ENCODE measurements around the gene GALNT11. TPM values are rescaled to one million over a fixed set of nuclear protein-coding genes. Genes with fewer than 3 reads are reported as not detected.

The GALNT11 gene
- polyA plus RNA-seq, 3 donors = 17.7 to 25.9 (median 20.6) TPM

GRCh38 chr7:152097330-152097729 lies 71.9 kb downstream of the GALNT11 start:
- Mint-ChIP-seq H3K27ac (no peak overlapping the region), H3K27me3 (ENCODE audit: low read depth in 3 of 3) (no peaks in the 10 kb centered on the region), H3K9me3 (no peaks in the 10 kb centered on the region), H3K36me3 (peaks cover 21 to 27% of the 10 kb centered on the region in 2 donors), H3K4me3 (no peak overlapping the region), H3K4me1 (no peaks in the 10 kb centered on the region)
- TF ChIP-seq, protein P1, sequence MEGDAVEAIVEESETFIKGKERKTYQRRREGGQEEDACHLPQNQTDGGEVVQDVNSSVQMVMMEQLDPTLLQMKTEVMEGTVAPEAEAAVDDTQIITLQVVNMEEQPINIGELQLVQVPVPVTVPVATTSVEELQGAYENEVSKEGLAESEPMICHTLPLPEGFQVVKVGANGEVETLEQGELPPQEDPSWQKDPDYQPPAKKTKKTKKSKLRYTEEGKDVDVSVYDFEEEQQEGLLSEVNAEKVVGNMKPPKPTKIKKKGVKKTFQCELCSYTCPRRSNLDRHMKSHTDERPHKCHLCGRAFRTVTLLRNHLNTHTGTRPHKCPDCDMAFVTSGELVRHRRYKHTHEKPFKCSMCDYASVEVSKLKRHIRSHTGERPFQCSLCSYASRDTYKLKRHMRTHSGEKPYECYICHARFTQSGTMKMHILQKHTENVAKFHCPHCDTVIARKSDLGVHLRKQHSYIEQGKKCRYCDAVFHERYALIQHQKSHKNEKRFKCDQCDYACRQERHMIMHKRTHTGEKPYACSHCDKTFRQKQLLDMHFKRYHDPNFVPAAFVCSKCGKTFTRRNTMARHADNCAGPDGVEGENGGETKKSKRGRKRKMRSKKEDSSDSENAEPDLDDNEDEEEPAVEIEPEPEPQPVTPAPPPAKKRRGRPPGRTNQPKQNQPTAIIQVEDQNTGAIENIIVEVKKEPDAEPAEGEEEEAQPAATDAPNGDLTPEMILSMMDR (IDR thresholded peaks at IDR 0.05) = no peak
- intact Hi-C loops (cut with micrococcal nuclease) = no loop called here
- Histone ChIP-seq H3K79me2 (ENCODE audit: insufficient read depth, low read length) (no peaks in the 10 kb centered on the region), H3K4me2 (replicated peaks; ENCODE audit: extremely low read depth, low read length, poor library complexity, severe bottlenecking) (no peak overlapping the region), H3K36me3 (replicated peaks in 1 of 2; ENCODE audit: control insufficient read depth in 1 of 2, insufficient read depth in 2 of 2, low read length in 2 of 2) (peaks cover 9 to 22% of the 10 kb centered on the region in 2 donors), H3K4me3 (replicated peaks in 1 of 3; ENCODE audit: low read depth in 2 of 3, low read length in 3 of 3) (no peak overlapping the region), H3K9me3 (replicated peaks in 1 of 2; ENCODE audit: control insufficient read depth in 1 of 2, insufficient read depth in 1 of 2, low read length in 2 of 2) (no peaks in the 10 kb centered on the region), H3K9ac (ENCODE audit: insufficient read depth, low read length, poor library complexity, severe bottlenecking) (no peak overlapping the region), H3K27ac (ENCODE audit: low read depth in 1 of 2, low read length in 2 of 2) (no peak overlapping the region), H3K27me3 (ENCODE audit: control insufficient read depth in 2 of 2, insufficient read depth in 2 of 2, low read length in 2 of 2) (no peaks in the 10 kb centered on the region), H4K20me1 (ENCODE audit: insufficient read depth, low read length) (no peaks in the 10 kb centered on the region), H3K4me1 (ENCODE audit: control insufficient read depth in 1 of 2, insufficient read depth in 2 of 2, low read length in 2 of 2) (no peaks in the 10 kb centered on the region), H2AFZ (ENCODE audit: insufficient read depth, low read depth, low read length, poor library complexity, severe bottlenecking) (no peak overlapping the region)
- no CpG with 5 or more reads among the region's 4 CpGs for WGBS (ENCODE audit: insufficient coverage)
- DNase-seq = no peak

GRCh38 chr7:152103066-152103465 lies 77.6 kb downstream of the GALNT11 start:
- Histone ChIP-seq H3K9ac (ENCODE audit: insufficient read depth, low read length, poor library complexity, severe bottlenecking) (no peak overlapping the region), H3K27me3 (ENCODE audit: control insufficient read depth in 2 of 2, insufficient read depth in 2 of 2, low read length in 2 of 2) (no peaks in the 10 kb centered on the region), H3K36me3 (replicated peaks in 1 of 2; ENCODE audit: control insufficient read depth in 1 of 2, insufficient read depth in 2 of 2, low read length in 2 of 2) (peaks cover 19 to 47% of the 10 kb centered on the region in 2 donors), H3K79me2 (ENCODE audit: insufficient read depth, low read length) (no peaks in the 10 kb centered on the region), H3K9me3 (replicated peaks in 1 of 2; ENCODE audit: control insufficient read depth in 1 of 2, insufficient read depth in 1 of 2, low read length in 2 of 2) (no peaks in the 10 kb centered on the region), H2AFZ (ENCODE audit: insufficient read depth, low read depth, low read length, poor library complexity, severe bottlenecking) (no peak overlapping the region), H3K27ac (ENCODE audit: low read depth in 1 of 2, low read length in 2 of 2) (no peak overlapping the region), H3K4me3 (replicated peaks in 1 of 3; ENCODE audit: low read depth in 2 of 3, low read length in 3 of 3) (no peak overlapping the region), H3K4me2 (replicated peaks; ENCODE audit: extremely low read depth, low read length, poor library complexity, severe bottlenecking) (no peak overlapping the region), H4K20me1 (ENCODE audit: insufficient read depth, low read length) (no peaks in the 10 kb centered on the region), H3K4me1 (ENCODE audit: control insufficient read depth in 1 of 2, insufficient read depth in 2 of 2, low read length in 2 of 2) (no peaks in the 10 kb centered on the region)
- no peak overlapping the region for H3K4me3 Mint-ChIP-seq
- no peaks in the 10 kb centered on the region for H3K9me3 Mint-ChIP-seq
- no peak for DNase-seq
- H3K27ac Mint-ChIP-seq = no peak overlapping the region
- no peaks in the 10 kb centered on the region for H3K27me3 Mint-ChIP-seq (ENCODE audit: low read depth in 3 of 3)
- 93% methylated on average over 2 of the region's 7 CpGs for WGBS (ENCODE audit: insufficient coverage)
- peaks cover 35 to 56% of the 10 kb centered on the region in 2 donors for H3K36me3 Mint-ChIP-seq
- H3K4me1 Mint-ChIP-seq = no peaks in the 10 kb centered on the region
- TF ChIP-seq, protein P1 (IDR thresholded peaks at IDR 0.05) = no peak
- intact Hi-C loops (cut with micrococcal nuclease) = no loop called here

Measured in CD14-positive monocyte (primary cell).